ENCODE measurements around the gene FGD5. TPM values are rescaled to one million over a fixed set of nuclear protein-coding genes. Genes with fewer than 3 reads are reported as not detected.

Gene FGD5
- polyA plus RNA-seq, 1 of the 3 experiments (the other 2 are of a cell fraction) = not detected

GRCh38 chr3:14948609-14949038 is 129.9 kb downstream of the FGD5 start:
- H4K20me1 ChIP-seq (ENCODE audit: insufficient read depth) = peaks cover 14% of the 10 kb centered on the region
- peaks cover 0 to 18% of the 10 kb centered on the region in 2 experiments; a peak in 3 of 4 replicates for H3K4me1 ChIP-seq (ENCODE audit: control insufficient read depth in 1 of 2, insufficient read depth in 2 of 2, low read depth in 1 of 2, low read length in 1 of 2)
- H3K4me2 ChIP-seq = peak overlapping the region; percentile 88
- ChIA-PET POLR2A (interaction anchor here (0.6 to 1.2 kb wide), 6 partner anchors 18 to 151 kb away, joined by 3 to 7 read pairs (median 3); partner anchors contain the start of genes MRPS25 and RBSN), CTCF (interaction anchor here (0.6 to 2.8 kb wide), 2 partner anchors 22 to 103 kb away, joined by 3 to 13 read pairs; no protein-coding TSS in a partner anchor)
- H3K36me3 ChIP-seq (replicated peaks in 1 of 2; ENCODE audit: control insufficient read depth in 1 of 2, insufficient read depth in 2 of 2, low read length in 1 of 2) = peaks cover 27 to 29% of the 10 kb centered on the region in 2 experiments
- peak overlapping the region; percentile 75 for H3K9ac ChIP-seq
- 6% methylated on average over 21 of the region's 26 CpGs for WGBS (ENCODE audit: low lambda C conversion rate)
- H3F3A ChIP-seq (replicated peaks; ENCODE audit: insufficient read depth) = peaks cover 10% of the 10 kb centered on the region
- peaks cover 87% of the 10 kb centered on the region for H3K79me2 ChIP-seq (ENCODE audit: insufficient read depth)
- H3K4me3 ChIP-seq (ENCODE audit: low read depth in 2 of 2, low read length in 1 of 2) = peak overlapping the region; percentile 72 to 73
- no peaks in the 10 kb centered on the region for H3K9me3 ChIP-seq
- peak overlapping the region; percentile 77 for H2AFZ ChIP-seq (ENCODE audit: low read depth)
- TF ChIP-seq NRF1 (IDR thresholded peaks at IDR 0.05; ENCODE audit: low read depth, low read length) (peak; percentile 22; the same call in 1 of the 2 replicates), EP300 (IDR thresholded peaks at IDR 0.05; ENCODE audit: borderline replicate concordance in 1 of 2, low read depth in 1 of 2, low read length in 1 of 2) (no peak), FOSL2 (IDR thresholded peaks at IDR 0.05; ENCODE audit: borderline replicate concordance, low read depth) (no peak), MAX (IDR thresholded peaks at IDR 0.05; ENCODE audit: low read depth) (no peak), SIN3A (IDR thresholded peaks at IDR 0.05; ENCODE audit: borderline replicate concordance, low read depth, low read length) (0 out of 2 replicates have a peak, but pooled peaks have one; percentile 26)
- H3K27ac ChIP-seq (ENCODE audit: low read depth in 2 of 2, low read length in 1 of 2) = peak overlapping the region; percentile 54 to 85; a peak in 3 of 4 replicates
- no peak for DNase-seq
- no peaks in the 10 kb centered on the region for H3K9me2 ChIP-seq
- H3K27me3 ChIP-seq (ENCODE audit: insufficient read depth) = no peaks in the 10 kb centered on the region

- H3K4me2 ChIP-seq = peak overlapping the region; percentile 88
- H3K4me1 ChIP-seq (ENCODE audit: control insufficient read depth in 1 of 2, insufficient read depth in 2 of 2, low read depth in 1 of 2, low read length in 1 of 2) = peaks cover 0 to 18% of the 10 kb centered on the region in 2 experiments; a peak in 3 of 4 replicates
- no peaks in the 10 kb centered on the region for H3K27me3 ChIP-seq (ENCODE audit: insufficient read depth)
- H3K4me3 ChIP-seq (ENCODE audit: low read depth in 2 of 2, low read length in 1 of 2) = peak overlapping the region; percentile 72 to 73
- TF ChIP-seq YY1 (IDR thresholded peaks at IDR 0.05; ENCODE audit: low read depth) (no peak), POLR2AphosphoS5 (IDR thresholded peaks at IDR 0.05; ENCODE audit: low read depth, low read length) (no peak), MXI1 (IDR thresholded peaks at IDR 0.05; ENCODE audit: low read depth, low read length) (no peak), SMC3 (IDR thresholded peaks at IDR 0.05; ENCODE audit: low read depth, low read length) (no peak), RAD21 (IDR thresholded peaks at IDR 0.05; ENCODE audit: low read length) (no peak), EP300 (IDR thresholded peaks at IDR 0.05; ENCODE audit: borderline replicate concordance in 1 of 2, low read depth in 1 of 2, low read length in 1 of 2) (no peak), FOXJ3 (CRISPR knock-in tag; IDR thresholded peaks at IDR 0.05) (no peak), IRF3 (IDR thresholded peaks at IDR 0.05; ENCODE audit: low read depth, low read length) (no peak), RCOR1 (IDR thresholded peaks at IDR 0.05; ENCODE audit: low read length) (no peak), JUND (IDR thresholded peaks at IDR 0.05) (no peak), ELF1 (IDR thresholded peaks at IDR 0.05) (no peak), TAF1 (IDR thresholded peaks at IDR 0.05; ENCODE audit: borderline replicate concordance, low read depth, low read length) (no peak), REST (IDR thresholded peaks at IDR 0.05; ENCODE audit: low read depth, low read length) (no peak), NFIC (IDR thresholded peaks at IDR 0.05; ENCODE audit: borderline replicate concordance) (no peak), FOSL2 (IDR thresholded peaks at IDR 0.05; ENCODE audit: borderline replicate concordance, low read depth) (no peak), GABPA (IDR thresholded peaks at IDR 0.05; ENCODE audit: low read depth) (no peak), NRF1 (IDR thresholded peaks at IDR 0.05; ENCODE audit: low read depth, low read length) (no peak), MAX (IDR thresholded peaks at IDR 0.05; ENCODE audit: low read depth) (no peak)
- ChIA-PET POLR2A (interaction anchor here (1.2 kb wide), 1 partner anchor 88 kb away, joined by 3 read pairs; no protein-coding TSS in a partner anchor), CTCF (interaction anchor here (2.8 kb wide), 1 partner anchor 22 kb away, joined by 13 read pairs; no protein-coding TSS in a partner anchor)
- no peaks in the 10 kb centered on the region for H3K9me3 ChIP-seq
- H2AFZ ChIP-seq (ENCODE audit: low read depth) = peak overlapping the region; percentile 77; the same call in 1 of the 2 replicates
- peaks cover 22 to 24% of the 10 kb centered on the region in 2 experiments for H3K36me3 ChIP-seq (replicated peaks in 1 of 2; ENCODE audit: control insufficient read depth in 1 of 2, insufficient read depth in 2 of 2, low read length in 1 of 2)
- peaks cover 86% of the 10 kb centered on the region for H3K79me2 ChIP-seq (ENCODE audit: insufficient read depth)
- no peaks in the 10 kb centered on the region for H3K9me2 ChIP-seq
- peak overlapping the region; percentile 54 to 85; a peak in 3 of 4 replicates for H3K27ac ChIP-seq (ENCODE audit: low read depth in 2 of 2, low read length in 1 of 2)
- 61% methylated on average over 5 of the region's 5 CpGs for WGBS (ENCODE audit: low lambda C conversion rate)
- DNase-seq = no peak
- peaks cover 10% of the 10 kb centered on the region for H3F3A ChIP-seq (replicated peaks; ENCODE audit: insufficient read depth)
- peaks cover 12% of the 10 kb centered on the region for H4K20me1 ChIP-seq (ENCODE audit: insufficient read depth)
- peak overlapping the region; percentile 75 for H3K9ac ChIP-seq
Measured at GRCh38 chr3:14949126-14949525, 130.4 kb downstream of the FGD5 start.

Measured in SK-N-SH (cell line).